Lower lobe of right lung (tissue), 2 donors: Measurements from ENCODE around the gene RLF. TPM values are rescaled to one million over a fixed set of nuclear protein-coding genes. Genes with fewer than 3 reads are reported as not detected.

Experiments used
- ATAC-seq, 2 donors: fragments of 200-7000 bp; cut with Tn5 transposase; one replicate each; pipeline ENCODE4 v1.9.1; 2020 to 2022; ENCODE audit warnings: mild to moderate bottlenecking in 2 of 2, moderate library complexity in 2 of 2
- DNase-seq: peaks from one replicate; pipeline ENCODE4 v3.0.0-alpha.2; 2020
- H3K27ac ChIP-seq: fragments of 200-600 bp; one replicate; pipeline ENCODE4 v1.8.0; 2022
- H3K27me3 ChIP-seq: fragments of 200-600 bp; one replicate; pipeline ENCODE4 v1.8.0; 2022; ENCODE audit warnings: low read depth
- H3K36me3 ChIP-seq: fragments of 200-600 bp; one replicate; pipeline ENCODE4 v1.8.0; 2022; ENCODE audit warnings: mild to moderate bottlenecking
- H3K4me1 ChIP-seq: fragments of 200-600 bp; one replicate; pipeline ENCODE4 v1.8.0; 2022
- H3K4me3 ChIP-seq: fragments of 200-600 bp; one replicate; pipeline ENCODE4 v1.8.0; 2022; ENCODE audit warnings: mild to moderate bottlenecking
- H3K9me3 ChIP-seq: fragments of 200-600 bp; one replicate; pipeline ENCODE4 v1.8.0; 2022
- CTCF ChIP-seq: fragments of 200-600 bp; IDR thresholded peaks from one replicate; pipeline ENCODE4 v1.8.0; 2022; ENCODE audit warnings: antibody characterized with exemption, mild to moderate bottlenecking
- intact Hi-C: fragments of 100-400 bp; cut with DNase I; formaldehyde crosslinking; loops from one replicate; pipeline ENCODE4 v1.11.0; 2022
- total RNA-seq: library from RNA; stranded (reverse); fragmentation: NEBNext Ultra II Directional; extraction: Animal tissue kit (Norgen Biotek cat#: 25700); gene quantifications from one replicate; pipeline ENCODE4 v1.2.1, GENCODE V29; 2021
- donor health status: DM: no; HTN: yes; CAD: no; lungs with severe emphysema.

Gene RLF
- total RNA-seq, 1 donor from 2014 or later: 13.4 TPM

GRCh38 chr1:40258445-40258769 lies 97.2 kb downstream of the RLF start:
- Histone ChIP-seq H3K4me3 (peak overlapping the region; percentile 99), H3K9me3 (no peaks in the 10 kb centered on the region), H3K4me1 (peaks cover 43% of the 10 kb centered on the region), H3K27ac (peak overlapping the region; percentile 98), H3K27me3 (no peaks in the 10 kb centered on the region), H3K36me3 (peaks cover 37% of the 10 kb centered on the region)
- TF ChIP-seq CTCF: no peak
- intact Hi-C loops: no loop called here
- peak in 1 of 2 donors; percentile 2 for ATAC-seq
- DNase-seq: no peak

GRCh38 chr1:40264354-40264781 lies 103.2 kb downstream of the RLF start:
- ATAC-seq: no peak
- H3K36me3 ChIP-seq: peaks cover 76% of the 10 kb centered on the region
- no peak for TF ChIP-seq CTCF

GRCh38 chr1:40265298-40265697 lies 104.1 kb downstream of the RLF start:
- intact Hi-C loops: no loop called here
- no peak for DNase-seq
- no peak overlapping the region for H3K4me3 ChIP-seq
- H3K4me1 ChIP-seq: peaks cover 10% of the 10 kb centered on the region
- ATAC-seq: no peak
- peaks cover 80% of the 10 kb centered on the region for H3K36me3 ChIP-seq
- H3K27me3 ChIP-seq: no peaks in the 10 kb centered on the region
- no peaks in the 10 kb centered on the region for H3K9me3 ChIP-seq
- no peak for TF ChIP-seq CTCF
- no peak overlapping the region for H3K27ac ChIP-seq

More at GRCh38 chr1:40264354-40264781, 103.2 kb downstream of the RLF start:
- DNase-seq: no peak
- Histone ChIP-seq H3K4me1 (peaks cover 19% of the 10 kb centered on the region), H3K27me3 (no peaks in the 10 kb centered on the region), H3K9me3 (no peaks in the 10 kb centered on the region), H3K4me3 (no peak overlapping the region), H3K27ac (no peak overlapping the region)
- intact Hi-C loops: no loop called here

- no peak for TF ChIP-seq CTCF
- peaks cover 80% of the 10 kb centered on the region for H3K36me3 ChIP-seq
- no peaks in the 10 kb centered on the region for H3K27me3 ChIP-seq
- ATAC-seq: no peak
- no peak overlapping the region for H3K4me3 ChIP-seq
- intact Hi-C loops: no loop called here
- no peak for DNase-seq
- H3K4me1 ChIP-seq: peaks cover 10% of the 10 kb centered on the region
- no peaks in the 10 kb centered on the region for H3K9me3 ChIP-seq
- H3K27ac ChIP-seq: no peak overlapping the region
These were observed 104.7 kb downstream of the RLF start for GRCh38 chr1:40265919-40266318.

- no peak overlapping the region for H3K4me3 ChIP-seq
- no peaks in the 10 kb centered on the region for H3K27me3 ChIP-seq
- DNase-seq (no peak), ATAC-seq (no peak)
- H3K4me1 ChIP-seq: peaks cover 10% of the 10 kb centered on the region
- H3K9me3 ChIP-seq: no peaks in the 10 kb centered on the region
- intact Hi-C loops: no loop called here
- H3K27ac ChIP-seq: peak overlapping the region; percentile 27
- H3K36me3 ChIP-seq: peaks cover 80% of the 10 kb centered on the region
- no peak for TF ChIP-seq CTCF
These were observed 105.8 kb downstream of the RLF start for GRCh38 chr1:40266786-40267535.
